Body of pancreas (tissue), 4 donors: Measurements from ENCODE around the gene ELF2.

Source experiments
- CTCF ChIP-seq, 7 experiments: fragments of 450-650 bp in 4 of 7; fragments of 200-600 bp in 3 of 7; sonication (generic) in 3 of 7; IDR thresholded peaks; one replicate each; pipeline ENCODE4 v1.5.1; 2016 to 2019; ENCODE audit warnings: antibody characterized with exemption in 7 of 7
- POLR2A ChIP-seq, 3 donors: fragments of 450-650 bp; IDR thresholded peaks; one replicate each; pipeline ENCODE4 v1.6.1; 2016; ENCODE audit warnings: antibody characterized with exemption in 3 of 3, mild to moderate bottlenecking in 2 of 3

- TF ChIP-seq CTCF (IDR thresholded peaks at IDR 0.05) (no peak), POLR2A (IDR thresholded peaks at IDR 0.05) (no peak)
These were observed 53.1 kb downstream of the ELF2 start for GRCh38 chr4:139123910-139124309.
